ENCODE results near the gene ZNF626. TPM values are rescaled to one million over a fixed set of nuclear protein-coding genes. Genes with fewer than 3 reads are reported as not detected.
"Not testable (repeated sequence)": the region's sequence is repeated elsewhere in the genome, so short reads cannot be mapped to it uniquely, and the experiment has no call there.

Gene ZNF626
- 4.4 TPM for polyA plus RNA-seq (2013, experiment 1 of 2; ENCODE audit: insufficient read length)
- polyA plus RNA-seq (2013, experiment 2 of 2; ENCODE audit: insufficient read length), result 4.2 TPM

DNA sequence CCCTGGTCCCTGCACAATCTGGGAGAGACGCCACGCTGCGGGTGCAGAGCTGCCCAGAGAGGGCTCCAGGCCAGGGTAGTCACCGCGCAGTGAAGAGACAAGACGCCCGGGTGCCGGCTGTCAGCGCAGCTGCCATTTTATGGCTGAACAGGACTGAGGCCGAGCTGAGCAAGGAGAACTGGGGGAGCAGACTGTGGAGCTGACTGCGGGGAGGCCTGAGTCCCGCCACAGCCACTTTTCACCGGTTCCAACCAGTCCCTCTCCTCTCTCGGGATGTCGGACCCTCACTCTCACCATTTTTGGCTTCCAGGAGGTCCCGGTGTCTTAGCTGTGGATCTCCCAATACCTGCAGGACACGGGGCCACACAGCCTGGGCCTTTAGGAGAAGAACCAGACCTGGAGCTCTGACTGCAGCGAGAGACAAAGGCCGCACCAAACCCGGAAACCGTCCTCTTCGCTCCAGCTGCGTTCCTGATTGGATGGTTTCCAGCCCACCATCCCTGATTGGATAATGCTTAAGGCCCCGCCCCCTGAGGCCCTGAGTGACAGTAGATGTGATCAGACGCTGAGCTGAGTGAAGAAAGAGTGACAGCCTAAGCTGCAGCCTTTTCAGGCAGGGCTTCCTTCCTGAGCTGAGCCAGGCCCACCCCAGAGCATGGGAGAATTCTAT lies at the start of gene ZNF626:
TSS of gene ZNF626 (minus strand) at position 422 of the 670 bp plus-strand sequence. CDS start at position 297, 125 bp downstream.
- DNase-seq, result peak; percentile 98

DNA sequence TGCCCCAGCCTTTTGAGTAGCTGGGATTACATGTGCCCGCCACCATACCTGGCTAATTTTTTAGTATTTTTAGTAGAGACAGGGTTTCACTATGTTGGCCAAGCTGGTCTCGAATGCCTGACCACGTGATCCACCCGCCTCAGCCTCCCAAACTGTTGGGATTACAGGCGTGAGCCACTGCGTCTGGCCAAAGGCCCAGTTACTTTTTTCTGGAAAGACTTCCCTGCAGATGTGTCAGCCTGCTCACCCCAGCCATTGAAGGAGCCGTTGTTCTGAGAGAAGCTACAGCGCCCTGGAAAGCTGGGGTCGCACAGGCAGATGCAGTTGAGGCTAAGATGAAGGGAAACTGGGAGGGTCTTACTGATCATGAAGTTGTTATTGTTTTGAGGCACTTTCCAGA lies 7.9 kb upstream of the ZNF626 start:
- DNase-seq, result no peak

DNA sequence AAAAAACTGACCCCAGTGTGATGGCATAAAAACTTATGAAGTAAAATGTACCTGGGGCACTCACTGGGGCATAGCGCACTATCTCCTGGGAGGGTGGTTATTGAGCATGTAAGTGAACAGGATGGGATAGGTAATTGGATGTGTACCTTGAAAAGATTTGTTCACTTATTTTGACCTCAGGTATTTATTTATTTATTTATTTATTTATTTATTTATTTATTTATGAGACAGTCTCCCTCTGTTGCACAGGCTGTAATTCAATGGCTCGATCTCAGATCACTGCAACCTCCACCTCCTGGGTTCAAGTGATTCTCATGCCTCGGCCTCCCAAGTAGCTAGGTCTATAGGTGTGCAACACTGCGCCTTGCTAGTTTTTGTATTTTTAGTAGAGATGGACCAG lies 5.9 kb upstream of the ZNF626 start:
- DNase-seq, result no peak

DNA sequence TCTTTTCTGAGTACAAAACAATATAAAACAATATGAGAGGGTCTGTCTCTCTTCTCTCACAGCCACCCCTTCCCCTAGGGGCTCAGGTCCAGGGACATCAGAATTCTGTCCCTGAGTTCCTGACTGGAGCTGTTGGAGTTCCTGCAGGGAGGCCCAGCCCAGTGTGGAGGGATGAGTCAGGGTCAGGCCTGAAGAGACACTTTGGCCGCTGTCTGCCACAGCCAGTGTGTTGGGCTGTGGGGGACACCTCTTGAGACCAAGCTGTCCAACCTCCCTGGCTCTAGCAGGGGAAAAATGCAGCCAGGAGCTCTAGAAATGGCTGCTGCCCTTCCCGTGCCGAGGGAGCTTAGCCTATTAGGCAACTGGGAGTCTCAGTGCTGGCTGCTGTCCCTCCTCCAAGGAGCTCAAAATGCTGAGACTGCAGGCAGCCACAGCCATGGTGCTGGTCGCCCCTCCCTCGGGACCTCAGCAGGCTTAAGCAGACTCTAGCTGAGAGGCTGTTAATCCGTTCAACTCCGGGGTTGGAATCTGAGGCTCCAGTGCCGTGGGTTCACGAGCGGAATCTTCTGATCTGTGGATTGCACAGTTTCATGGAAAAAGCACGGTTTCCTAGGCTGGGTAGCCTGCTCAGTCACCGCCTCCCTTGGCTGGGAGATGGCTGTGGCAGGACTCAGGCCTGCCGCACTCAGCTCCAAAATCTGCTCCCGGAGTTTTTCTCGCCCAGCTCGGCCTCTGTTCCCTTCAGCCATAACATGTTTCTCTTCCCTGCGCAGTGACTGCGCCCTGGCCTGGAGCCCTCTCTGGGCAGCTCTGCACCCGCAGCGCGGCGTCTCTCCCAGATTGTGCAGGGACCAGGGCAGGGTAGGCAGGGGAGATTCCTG lies 3.8 kb upstream of the ZNF626 start:
- peak; percentile 2 for DNase-seq

DNA sequence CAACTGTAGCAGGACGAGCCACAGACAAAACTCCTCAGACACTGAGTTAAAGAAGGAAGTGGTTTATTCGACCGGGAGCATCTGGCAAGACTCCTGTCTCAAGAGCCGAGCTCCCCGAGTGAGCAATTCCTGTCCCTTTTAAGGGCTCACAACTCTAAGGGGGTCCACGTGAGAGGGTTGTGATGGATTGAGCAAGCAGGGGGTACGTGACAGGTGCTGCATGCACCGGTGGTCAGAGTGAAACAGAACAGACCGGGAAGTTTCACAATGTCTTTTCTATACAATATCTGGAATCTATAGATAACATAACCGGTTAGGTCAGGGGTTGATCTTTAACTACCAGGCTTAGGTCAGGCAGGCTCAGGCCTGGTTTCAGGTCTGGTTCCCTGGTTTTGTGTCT lies 3.1 kb upstream of the ZNF626 start:
- DNase-seq, result not testable (repeated sequence)

DNA sequence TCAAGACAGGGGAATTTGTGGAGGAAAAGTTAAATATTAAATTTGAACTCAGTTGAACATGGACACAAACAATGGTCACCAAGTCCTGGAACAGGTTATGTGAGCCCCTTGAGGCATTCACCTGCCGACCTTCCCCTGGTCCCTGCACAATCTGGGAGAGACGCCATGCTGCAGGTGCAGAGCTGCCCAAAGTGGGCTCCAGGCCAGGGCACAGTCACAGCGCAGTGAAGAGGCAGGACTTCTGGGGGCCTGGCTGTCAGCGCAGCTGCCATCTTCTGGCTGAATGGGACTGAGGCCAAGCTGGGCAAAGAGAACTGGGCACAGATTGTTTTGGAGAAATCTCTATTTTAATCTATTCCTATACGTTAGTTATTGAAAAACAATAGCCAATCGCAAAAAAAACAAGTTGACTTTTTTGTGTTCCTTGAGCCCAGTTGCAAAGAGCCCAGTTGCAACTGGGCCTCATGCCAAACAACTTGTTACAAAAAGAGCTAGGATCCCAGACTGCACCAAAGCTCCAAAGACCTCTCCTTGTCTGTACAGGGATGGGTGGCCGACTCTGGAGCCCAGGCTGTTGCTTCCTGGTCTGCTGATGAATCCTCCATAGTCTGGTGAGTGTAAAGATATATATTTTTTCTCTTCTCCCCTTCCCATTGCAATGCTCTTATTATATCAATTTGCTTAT lies 1.2 kb upstream of the ZNF626 start:
- DNase-seq, result no peak

DNA sequence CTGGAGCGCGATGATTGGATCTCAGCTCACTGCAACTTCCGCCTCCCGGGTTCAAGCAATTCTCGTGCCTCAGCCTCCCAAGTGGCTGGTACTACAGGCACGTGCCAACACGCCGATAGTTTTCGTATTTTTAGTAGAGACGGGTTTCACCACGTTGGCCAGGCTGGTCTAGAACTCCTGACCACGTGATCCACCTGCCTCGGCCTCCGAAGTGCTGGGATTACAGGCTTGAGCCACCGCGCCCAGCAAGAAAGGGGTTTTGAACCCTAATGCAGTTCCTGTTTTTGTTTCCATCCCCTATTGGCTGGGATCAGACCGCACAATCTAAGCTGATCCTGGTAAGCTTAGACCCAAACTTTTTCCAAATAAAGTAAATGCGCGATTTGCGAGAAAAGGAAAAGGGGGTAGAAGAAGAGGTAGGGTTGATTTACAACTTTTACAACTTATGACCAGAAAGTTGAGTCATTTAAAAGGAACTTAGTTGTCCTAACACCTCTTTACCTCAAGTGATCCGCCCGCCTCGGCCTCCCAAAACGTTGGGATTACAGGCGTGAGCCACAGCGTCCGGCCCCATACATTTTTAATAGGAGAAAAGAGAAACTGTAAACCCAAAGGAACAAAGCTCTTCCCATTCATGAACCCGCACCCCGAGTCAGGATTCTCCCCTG lies 764 bp downstream of the ZNF626 start:
- DNase-seq, result peak; percentile 1

DNA sequence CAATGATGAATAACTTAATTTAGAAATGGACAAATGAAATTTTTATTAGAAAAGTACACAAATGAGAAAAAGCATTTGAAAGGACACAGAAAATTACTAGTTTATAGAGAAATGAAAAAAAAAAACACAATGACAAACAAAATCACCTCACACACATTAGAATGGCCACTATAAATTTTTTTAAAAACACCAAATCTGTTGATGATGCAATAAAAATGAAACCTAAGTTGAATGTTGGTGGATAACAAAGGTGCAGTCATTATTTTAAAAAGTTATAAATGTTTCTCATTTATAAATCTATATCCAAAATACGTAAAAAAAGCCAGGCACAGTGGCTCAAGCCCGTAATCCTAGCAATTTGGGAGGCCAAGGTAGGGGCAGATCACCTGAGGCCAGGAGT lies 20.8 kb downstream of the ZNF626 start:
- DNase-seq, result no peak

DNA sequence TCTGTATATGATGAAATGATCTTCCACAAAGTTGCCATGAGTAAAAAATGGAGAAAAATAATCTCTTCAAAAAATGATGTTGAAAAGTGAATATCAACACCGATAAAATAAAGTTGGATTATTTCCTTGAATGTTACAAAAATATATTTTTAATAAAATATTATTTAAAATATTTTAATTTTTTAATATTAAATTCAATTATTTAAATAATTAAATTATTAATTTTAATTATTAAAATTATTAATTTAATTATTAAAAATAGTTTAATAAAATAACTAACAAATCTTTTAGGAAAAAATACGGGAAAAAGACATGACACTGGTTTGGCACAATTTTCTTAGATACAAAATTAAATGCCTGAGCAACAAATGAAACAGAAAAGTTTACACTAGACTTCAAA lies 21.3 kb downstream of the ZNF626 start:
- no peak for DNase-seq

DNA sequence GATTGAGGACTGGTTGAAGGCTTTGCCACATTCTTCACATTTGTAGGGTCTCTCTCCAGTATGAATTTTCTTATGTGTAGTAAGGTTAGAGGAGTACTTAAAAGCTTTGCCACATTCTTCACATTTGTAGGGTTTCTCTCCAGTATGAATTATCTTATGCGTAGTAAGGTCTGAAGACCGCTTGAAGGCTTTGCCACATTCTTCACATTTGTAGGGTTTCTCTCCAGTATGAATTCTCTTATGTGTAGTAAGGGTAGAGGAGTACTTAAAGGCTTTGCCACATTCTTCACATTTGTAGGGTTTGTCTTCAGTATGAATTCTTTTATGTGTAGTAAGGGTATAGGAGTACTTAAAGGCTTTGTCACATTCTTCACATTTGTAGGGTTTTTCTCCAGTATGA lies 36.8 kb downstream of the ZNF626 start:
- DNase-seq, result not testable (repeated sequence)

DNA sequence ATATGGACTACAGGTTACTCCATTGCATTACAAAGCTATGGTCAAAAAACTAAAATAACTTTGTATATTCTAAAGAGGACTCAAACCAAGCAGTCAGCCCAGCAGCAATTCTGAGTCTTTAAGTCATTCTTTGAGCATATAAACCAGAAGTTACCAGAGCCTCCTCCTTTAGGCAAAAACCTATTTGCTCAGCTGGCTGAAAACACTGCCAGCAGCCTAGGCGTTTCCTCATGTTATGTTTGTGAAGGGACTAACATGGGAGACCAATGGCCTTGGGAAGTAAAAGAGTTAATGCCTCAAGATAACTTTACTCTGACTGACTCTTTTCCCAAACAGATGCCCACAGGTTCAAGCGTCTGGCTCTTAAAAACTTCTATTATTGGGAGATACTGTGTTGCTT lies 45.3 kb downstream of the ZNF626 start:
- no peak for DNase-seq

DNA sequence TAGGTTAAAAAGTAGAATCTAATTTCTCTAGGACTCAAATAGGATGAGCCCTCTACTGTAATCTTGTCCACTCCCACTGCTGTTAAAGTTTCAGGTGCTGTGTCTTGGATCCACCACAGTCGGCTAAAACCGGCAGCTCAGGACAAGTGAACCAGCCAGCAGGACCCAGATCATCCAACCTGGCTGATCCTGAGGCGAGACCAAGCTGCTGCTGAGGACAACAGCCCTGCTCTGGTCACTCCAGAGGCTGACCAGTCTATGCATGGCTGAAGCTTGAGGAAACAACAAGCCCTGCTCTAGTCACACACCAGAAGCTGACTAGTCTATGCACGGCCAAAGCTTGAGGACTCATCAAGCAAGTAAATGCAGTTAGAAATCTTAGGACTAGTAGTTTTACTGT lies 46.4 kb downstream of the ZNF626 start:
- not testable (repeated sequence) for DNase-seq

DNA sequence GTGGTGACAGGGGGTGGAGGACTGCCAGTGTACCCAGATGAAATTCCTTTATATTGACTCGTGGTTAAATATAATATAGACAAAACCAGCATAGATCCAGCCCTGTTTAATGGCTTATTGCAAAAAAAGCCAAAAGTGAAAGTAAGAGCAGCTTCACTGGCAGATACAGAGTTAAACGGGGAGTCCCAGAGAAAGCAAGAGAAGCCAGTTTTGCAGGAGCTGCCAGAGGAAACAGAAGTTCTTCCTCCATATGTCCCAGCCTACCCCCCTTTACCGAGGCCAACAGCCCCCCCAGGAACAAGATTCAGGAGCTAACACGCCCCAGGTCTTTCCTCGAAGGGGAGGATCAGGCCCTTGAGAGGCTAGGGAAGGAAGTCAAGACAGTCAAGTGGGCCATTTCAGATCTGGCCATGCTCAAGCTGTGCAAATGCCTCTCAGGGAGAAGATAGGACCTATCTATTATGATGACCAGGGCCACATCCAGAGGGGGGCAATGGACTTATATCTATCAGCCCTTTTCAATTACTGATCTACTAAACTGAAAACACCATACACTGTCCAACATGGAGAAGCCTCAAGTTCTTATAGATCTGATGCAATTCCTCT lies 48.6 kb downstream of the ZNF626 start:
- DNase-seq, result no peak

DNA sequence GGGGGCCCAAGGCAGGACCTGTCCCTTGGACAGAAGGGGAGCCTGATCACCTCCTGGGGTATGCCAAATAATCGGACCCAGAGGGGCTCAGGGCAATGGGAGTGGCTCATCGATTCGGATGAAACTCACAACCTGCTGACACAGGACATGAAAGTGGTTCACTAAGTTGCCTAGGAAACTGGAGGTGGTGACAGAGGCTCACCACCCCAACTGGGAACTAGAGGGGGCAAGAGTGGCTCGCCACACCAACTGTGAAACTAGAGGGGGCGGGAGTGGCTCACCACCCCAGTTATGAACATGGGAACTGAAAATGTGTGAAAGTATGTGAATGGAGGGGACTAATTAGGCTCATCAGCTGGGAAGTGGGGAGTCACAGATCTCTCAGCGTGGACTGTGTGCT lies 49.5 kb downstream of the ZNF626 start:
- DNase-seq, result no peak

DNA sequence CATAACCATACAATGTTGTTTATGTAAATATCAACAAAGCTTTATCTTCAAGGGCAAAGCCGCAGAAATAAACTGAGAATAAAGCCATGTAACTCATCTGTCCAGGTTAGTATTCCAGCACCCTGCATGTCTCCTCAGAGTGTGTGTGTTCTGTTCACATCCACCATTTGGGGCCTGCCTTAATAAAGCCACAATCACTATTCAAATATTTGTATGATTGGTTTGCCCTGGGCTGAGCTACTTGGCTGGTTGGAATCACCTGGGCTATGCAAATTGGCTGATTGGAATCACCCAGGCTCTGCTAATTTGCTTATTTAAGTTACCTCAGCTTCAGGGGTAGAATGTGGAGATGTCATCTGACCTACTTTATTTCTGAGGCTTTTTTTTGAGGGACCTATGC lies 53.4 kb downstream of the ZNF626 start:
- no peak for DNase-seq
